ENCODE data around the gene WDR6. TPM values are rescaled to one million over a fixed set of nuclear protein-coding genes. Genes with fewer than 3 reads are reported as not detected.

The WDR6 gene
- total and polyA plus RNA-seq, 2 experiments from 2014 or later, result 76.5 to 156 TPM

DNA sequence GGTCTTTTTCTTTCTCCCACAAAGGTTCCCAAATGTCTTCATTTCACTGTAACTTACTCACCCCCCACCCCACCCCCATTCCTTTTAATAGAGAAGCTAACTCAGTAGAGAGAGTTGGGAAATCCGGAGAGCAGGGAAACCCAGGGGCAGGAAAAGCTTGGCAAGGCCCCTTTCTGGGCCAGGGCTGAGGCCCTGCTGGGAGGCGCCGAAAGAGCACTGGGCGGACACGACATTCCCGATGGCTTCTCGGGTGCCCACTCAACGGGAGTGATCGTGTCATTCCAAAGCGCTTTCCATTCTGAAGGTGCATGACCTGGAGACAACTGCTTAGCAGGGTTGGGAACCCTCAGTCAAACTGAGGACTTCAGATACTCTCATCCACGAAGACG, 12.7 kb downstream of the WDR6 start (continued):
- TF ChIP-seq, protein P1, sequence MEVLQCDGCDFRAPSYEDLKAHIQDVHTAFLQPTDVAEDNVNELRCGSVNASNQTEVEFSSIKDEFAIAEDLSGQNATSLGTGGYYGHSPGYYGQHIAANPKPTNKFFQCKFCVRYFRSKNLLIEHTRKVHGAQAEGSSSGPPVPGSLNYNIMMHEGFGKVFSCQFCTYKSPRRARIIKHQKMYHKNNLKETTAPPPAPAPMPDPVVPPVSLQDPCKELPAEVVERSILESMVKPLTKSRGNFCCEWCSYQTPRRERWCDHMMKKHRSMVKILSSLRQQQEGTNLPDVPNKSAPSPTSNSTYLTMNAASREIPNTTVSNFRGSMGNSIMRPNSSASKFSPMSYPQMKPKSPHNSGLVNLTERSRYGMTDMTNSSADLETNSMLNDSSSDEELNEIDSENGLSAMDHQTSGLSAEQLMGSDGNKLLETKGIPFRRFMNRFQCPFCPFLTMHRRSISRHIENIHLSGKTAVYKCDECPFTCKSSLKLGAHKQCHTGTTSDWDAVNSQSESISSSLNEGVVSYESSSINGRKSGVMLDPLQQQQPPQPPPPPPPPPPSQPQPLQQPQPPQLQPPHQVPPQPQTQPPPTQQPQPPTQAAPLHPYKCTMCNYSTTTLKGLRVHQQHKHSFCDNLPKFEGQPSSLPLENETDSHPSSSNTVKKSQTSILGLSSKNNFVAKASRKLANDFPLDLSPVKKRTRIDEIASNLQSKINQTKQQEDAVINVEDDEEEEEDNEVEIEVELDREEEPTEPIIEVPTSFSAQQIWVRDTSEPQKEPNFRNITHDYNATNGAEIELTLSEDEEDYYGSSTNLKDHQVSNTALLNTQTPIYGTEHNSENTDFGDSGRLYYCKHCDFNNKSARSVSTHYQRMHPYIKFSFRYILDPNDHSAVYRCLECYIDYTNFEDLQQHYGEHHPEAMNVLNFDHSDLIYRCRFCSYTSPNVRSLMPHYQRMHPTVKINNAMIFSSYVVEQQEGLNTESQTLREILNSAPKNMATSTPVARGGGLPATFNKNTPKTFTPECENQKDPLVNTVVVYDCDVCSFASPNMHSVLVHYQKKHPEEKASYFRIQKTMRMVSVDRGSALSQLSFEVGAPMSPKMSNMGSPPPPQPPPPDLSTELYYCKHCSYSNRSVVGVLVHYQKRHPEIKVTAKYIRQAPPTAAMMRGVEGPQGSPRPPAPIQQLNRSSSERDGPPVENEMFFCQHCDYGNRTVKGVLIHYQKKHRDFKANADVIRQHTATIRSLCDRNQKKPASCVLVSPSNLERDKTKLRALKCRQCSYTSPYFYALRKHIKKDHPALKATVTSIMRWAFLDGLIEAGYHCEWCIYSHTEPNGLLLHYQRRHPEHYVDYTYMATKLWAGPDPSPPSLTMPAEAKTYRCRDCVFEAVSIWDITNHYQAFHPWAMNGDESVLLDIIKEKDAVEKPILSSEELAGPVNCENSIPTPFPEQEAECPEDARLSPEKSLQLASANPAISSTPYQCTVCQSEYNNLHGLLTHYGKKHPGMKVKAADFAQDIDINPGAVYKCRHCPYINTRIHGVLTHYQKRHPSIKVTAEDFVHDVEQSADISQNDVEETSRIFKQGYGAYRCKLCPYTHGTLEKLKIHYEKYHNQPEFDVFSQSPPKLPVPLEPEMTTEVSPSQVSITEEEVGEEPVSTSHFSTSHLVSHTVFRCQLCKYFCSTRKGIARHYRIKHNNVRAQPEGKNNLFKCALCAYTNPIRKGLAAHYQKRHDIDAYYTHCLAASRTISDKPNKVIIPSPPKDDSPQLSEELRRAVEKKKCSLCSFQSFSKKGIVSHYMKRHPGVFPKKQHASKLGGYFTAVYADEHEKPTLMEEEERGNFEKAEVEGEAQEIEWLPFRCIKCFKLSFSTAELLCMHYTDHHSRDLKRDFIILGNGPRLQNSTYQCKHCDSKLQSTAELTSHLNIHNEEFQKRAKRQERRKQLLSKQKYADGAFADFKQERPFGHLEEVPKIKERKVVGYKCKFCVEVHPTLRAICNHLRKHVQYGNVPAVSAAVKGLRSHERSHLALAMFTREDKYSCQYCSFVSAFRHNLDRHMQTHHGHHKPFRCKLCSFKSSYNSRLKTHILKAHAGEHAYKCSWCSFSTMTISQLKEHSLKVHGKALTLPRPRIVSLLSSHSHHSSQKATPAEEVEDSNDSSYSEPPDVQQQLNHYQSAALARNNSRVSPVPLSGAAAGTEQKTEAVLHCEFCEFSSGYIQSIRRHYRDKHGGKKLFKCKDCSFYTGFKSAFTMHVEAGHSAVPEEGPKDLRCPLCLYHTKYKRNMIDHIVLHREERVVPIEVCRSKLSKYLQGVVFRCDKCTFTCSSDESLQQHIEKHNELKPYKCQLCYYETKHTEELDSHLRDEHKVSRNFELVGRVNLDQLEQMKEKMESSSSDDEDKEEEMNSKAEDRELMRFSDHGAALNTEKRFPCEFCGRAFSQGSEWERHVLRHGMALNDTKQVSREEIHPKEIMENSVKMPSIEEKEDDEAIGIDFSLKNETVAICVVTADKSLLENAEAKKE (CRISPR knock-in tag; IDR thresholded peaks at IDR 0.05), result no peak
- no peak for TF ChIP-seq CREB1 (CRISPR knock-in tag; IDR thresholded peaks at IDR 0.05; ENCODE audit: low read depth)
- no peak for TF ChIP-seq EZH2phosphoT487 (IDR thresholded peaks at IDR 0.05; ENCODE audit: unreplicated experiment)
- no peak for TF ChIP-seq JUNB (IDR thresholded peaks at IDR 0.05; ENCODE audit: unreplicated experiment)
- no peak for TF ChIP-seq POLR2AphosphoS5 (IDR thresholded peaks at IDR 0.05; ENCODE audit: low read depth)
- no peak for TF ChIP-seq ETS1 (IDR thresholded peaks at IDR 0.05)
- TF ChIP-seq STAT1 (IDR thresholded peaks at IDR 0.05; ENCODE audit: unreplicated experiment), result no peak
- no peak for TF ChIP-seq EZH2 (IDR thresholded peaks at IDR 0.05; ENCODE audit: low read depth, unreplicated experiment)
- TF ChIP-seq REST (IDR thresholded peaks at IDR 0.05; ENCODE audit: unreplicated experiment), result no peak
- no peak for TF ChIP-seq ZNF331 (CRISPR knock-in tag; IDR thresholded peaks at IDR 0.05; ENCODE audit: low read depth)
- TF ChIP-seq ZNF114 (CRISPR knock-in tag; IDR thresholded peaks at IDR 0.05), result no peak
